ENCODE data around the gene ARRDC5. TPM values are rescaled to one million over a fixed set of nuclear protein-coding genes. Genes with fewer than 3 reads are reported as not detected.
A peak's percentile ranks its signal among the peaks of the same experiment; 100 is the strongest.
"Not testable (repeated sequence)": the region's sequence is repeated elsewhere in the genome, so short reads cannot be mapped to it uniquely, and the experiment has no call there.

ARRDC5 gene
- not detected in 2 replicates for total RNA-seq (ENCODE audit: low replicate concordance)

- Histone ChIP-seq H3K27ac (no peak within 1 kb of the TSS), H3K4me3 (no peak within 1 kb of the TSS), H3K4me2 (no peak within 1 kb of the TSS), H3K9me3 (ENCODE audit: low read depth) (no peaks in the 10 kb centered on the region), H3F3A (ENCODE audit: low read depth) (peaks cover 1% of the 10 kb centered on the region), H3K36me3 (no peaks in the 10 kb centered on the region), H4K20me1 (ENCODE audit: low read depth) (no peaks in the 10 kb centered on the region), H3K9ac (no peak within 1 kb of the TSS), H2AFZ (replicated peaks) (no peak within 1 kb of the TSS), H3K79me2 (ENCODE audit: low read depth) (no peaks in the 10 kb centered on the region), H3K27me3 (no peaks in the 10 kb centered on the region), H3K4me1 (no peaks in the 10 kb centered on the region)
- no peaks in the 10 kb centered on the region for H3K36me3 Mint-ChIP-seq
- TF ChIP-seq EZH2 (IDR thresholded peaks at IDR 0.05) (no peak), EZH2phosphoT487 (IDR thresholded peaks at IDR 0.05) (no peak), CTCF (IDR thresholded peaks at IDR 0.05) (no peak)
- H3K4me3 Mint-ChIP-seq = peak within 1 kb of the TSS; percentile 27
- no peak within 1 kb of the TSS for H3K27ac Mint-ChIP-seq
- no peaks in the 10 kb centered on the region for H3K9me3 Mint-ChIP-seq
- no peak for DNase-seq (ENCODE audit: low spot score)
- peaks cover 12% of the 10 kb centered on the region for H3K27me3 Mint-ChIP-seq (ENCODE audit: insufficient read depth, low read depth)
- no peaks in the 10 kb centered on the region for H3K4me1 Mint-ChIP-seq
These were observed at the start of gene ARRDC5 for GRCh38 chr19:4902796-4903195. TSS of gene ARRDC5 (minus strand) at chr19:4902896. CDS start at chr19:4902825, 71 bp downstream.

- peaks cover 6% of the 10 kb centered on the region for H3K27me3 Mint-ChIP-seq (ENCODE audit: insufficient read depth, low read depth)
- H3K36me3 ChIP-seq = peaks cover 10% of the 10 kb centered on the region
- no peak overlapping the region for H3K9ac ChIP-seq
- H3K4me1 ChIP-seq = no peaks in the 10 kb centered on the region
- H3K27ac ChIP-seq = no peak overlapping the region
- no peak overlapping the region for H2AFZ ChIP-seq (replicated peaks)
- no peak overlapping the region for H3K4me2 ChIP-seq
- H3K27ac Mint-ChIP-seq = no peak overlapping the region
- H3K9me3 ChIP-seq (ENCODE audit: low read depth) = no peaks in the 10 kb centered on the region
- no peak for DNase-seq (ENCODE audit: low spot score)
- H3K36me3 Mint-ChIP-seq = peaks cover 39% of the 10 kb centered on the region
- no peaks in the 10 kb centered on the region for H3K4me1 Mint-ChIP-seq
- H4K20me1 ChIP-seq (ENCODE audit: low read depth) = no peaks in the 10 kb centered on the region
- H3K4me3 ChIP-seq = no peak overlapping the region
- H3F3A ChIP-seq (ENCODE audit: low read depth) = no peaks in the 10 kb centered on the region
- H3K27me3 ChIP-seq = no peaks in the 10 kb centered on the region
- peak overlapping the region; percentile 28 for H3K4me3 Mint-ChIP-seq
- no peaks in the 10 kb centered on the region for H3K9me3 Mint-ChIP-seq
- H3K79me2 ChIP-seq (ENCODE audit: low read depth) = no peaks in the 10 kb centered on the region
- no peak for TF ChIP-seq CTCF (IDR thresholded peaks at IDR 0.05)
- no peak for TF ChIP-seq EZH2phosphoT487 (IDR thresholded peaks at IDR 0.05)
- TF ChIP-seq EZH2 (IDR thresholded peaks at IDR 0.05) = no peak
These were observed 49.0 kb upstream of the ARRDC5 start for GRCh38 chr19:4951656-4952055.

GRCh38 chr19:4950650-4951049 lies 48.0 kb upstream of the ARRDC5 start:
- H3K36me3 Mint-ChIP-seq = peaks cover 40% of the 10 kb centered on the region
- H3K9me3 Mint-ChIP-seq; H3K4me1 Mint-ChIP-seq; H3K4me3 Mint-ChIP-seq; H3K79me2 ChIP-seq (ENCODE audit: low read depth); H2AFZ ChIP-seq (replicated peaks); H3K4me2 ChIP-seq; H4K20me1 ChIP-seq (ENCODE audit: low read depth); H3K9me3 ChIP-seq (ENCODE audit: low read depth); H3K9ac ChIP-seq; H3K27me3 Mint-ChIP-seq (ENCODE audit: insufficient read depth, low read depth); H3K27me3 ChIP-seq; H3K27ac ChIP-seq; DNase-seq (ENCODE audit: low spot score); H3K27ac Mint-ChIP-seq; H3F3A ChIP-seq (ENCODE audit: low read depth); H3K4me1 ChIP-seq; H3K4me3 ChIP-seq: not testable (repeated sequence)
- H3K36me3 ChIP-seq = peaks cover 12% of the 10 kb centered on the region

GRCh38 chr19:4941638-4942169 lies 39.0 kb upstream of the ARRDC5 start:
- H3K27me3 ChIP-seq; H3K27ac ChIP-seq; H2AFZ ChIP-seq (replicated peaks); H3K4me1 Mint-ChIP-seq; H3K9me3 ChIP-seq (ENCODE audit: low read depth); H3F3A ChIP-seq (ENCODE audit: low read depth); H3K27ac Mint-ChIP-seq; H3K9ac ChIP-seq; H3K9me3 Mint-ChIP-seq; DNase-seq (ENCODE audit: low spot score); H3K27me3 Mint-ChIP-seq (ENCODE audit: insufficient read depth, low read depth); H3K4me1 ChIP-seq; H3K4me3 ChIP-seq; H3K4me3 Mint-ChIP-seq; H3K36me3 ChIP-seq; H3K4me2 ChIP-seq: not testable (repeated sequence)
- Histone ChIP-seq H3K79me2 (ENCODE audit: low read depth) (peaks cover 26% of the 10 kb centered on the region), H4K20me1 (ENCODE audit: low read depth) (peaks cover 24% of the 10 kb centered on the region)
- H3K36me3 Mint-ChIP-seq = peaks cover 26% of the 10 kb centered on the region

All from neural progenitor cell (in vitro differentiated cells).